IPS DF 19.7 (cell line): Measurements from ENCODE around the gene BRD4.

Experiments used
- DNase-seq: peaks from one replicate; pipeline ENCODE4 v3.0.0-alpha.2; 2013; ENCODE audit warnings: low read depth, low spot score

BRD4 gene

DNA sequence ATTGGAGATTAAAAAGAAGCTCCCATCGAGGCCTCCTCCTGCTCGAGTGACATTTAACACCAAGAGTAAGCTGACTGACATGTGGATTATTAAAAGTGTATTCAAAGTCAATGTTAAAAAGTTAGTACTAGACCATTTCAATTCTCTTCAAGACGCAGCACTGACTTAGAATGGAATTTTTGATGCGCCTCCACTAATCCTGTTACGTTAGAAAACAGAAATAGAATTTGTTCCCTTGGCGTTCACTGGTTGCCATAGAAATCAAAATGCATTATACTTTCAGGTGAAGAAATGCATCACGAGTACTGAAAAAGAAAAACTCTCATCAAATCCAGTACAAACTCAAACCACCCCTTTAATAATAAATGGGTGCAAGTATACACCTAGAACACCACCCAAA, 42.2 kb downstream of the BRD4 start:
- DNase-seq, result no peak

DNA sequence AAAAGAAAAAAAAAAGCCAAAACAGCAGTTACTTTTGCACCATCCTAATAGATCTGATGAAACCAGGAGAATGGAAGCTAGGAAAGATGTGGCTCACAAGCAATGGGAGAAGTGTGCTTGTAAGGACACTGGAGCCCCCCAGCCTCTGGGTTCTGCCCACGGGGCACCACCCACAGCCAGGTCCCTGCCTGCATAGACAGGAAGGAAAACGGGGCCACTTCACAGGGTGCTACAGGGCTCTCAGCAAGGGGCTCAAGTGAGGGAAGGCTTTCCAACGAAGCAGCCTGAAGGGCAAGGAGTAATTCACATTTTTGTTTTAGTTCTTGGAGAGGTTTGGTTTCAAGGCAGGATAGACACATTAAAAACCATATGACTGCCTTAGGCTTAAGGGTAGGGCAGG, 42.7 kb downstream of the BRD4 start:
- DNase-seq, result no peak

DNA sequence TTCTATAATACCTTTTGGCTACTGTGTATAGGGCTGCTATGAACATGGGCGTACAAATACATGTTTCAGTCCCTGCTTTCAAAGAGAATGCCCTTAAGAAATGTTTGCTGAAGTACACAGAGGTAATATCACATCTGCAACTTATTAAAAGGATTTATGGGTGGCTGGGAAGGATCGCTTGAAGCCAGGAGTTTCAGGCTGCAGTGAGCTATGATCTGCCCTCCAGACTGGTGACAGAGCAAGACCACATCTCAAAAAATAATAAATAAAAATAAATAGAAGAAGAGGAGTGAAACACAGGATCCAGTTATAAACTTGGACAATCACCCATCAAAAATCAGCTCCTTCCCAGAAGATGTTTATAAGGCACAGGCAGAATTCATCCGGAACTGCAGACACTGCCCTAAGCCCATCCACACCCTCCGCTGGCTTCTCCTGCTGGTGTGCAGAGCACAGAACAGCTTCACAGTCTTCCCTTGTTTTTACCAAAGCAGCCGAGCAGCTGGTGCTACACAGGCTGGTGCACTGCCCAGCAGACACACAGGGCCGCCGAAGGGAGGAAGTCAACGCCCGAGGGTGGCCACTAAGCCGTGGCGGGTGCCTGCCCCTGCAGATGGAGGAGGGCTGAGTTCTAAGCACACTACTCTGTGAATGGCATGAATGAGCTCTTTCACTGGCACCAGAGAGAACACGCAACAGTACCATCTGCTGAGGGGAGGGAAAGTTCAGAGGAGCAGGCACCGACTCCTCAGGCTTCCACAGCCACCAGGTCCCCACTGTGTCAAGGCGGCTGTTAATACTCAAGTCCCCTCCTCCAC, 44.0 kb downstream of the BRD4 start:
- no peak for DNase-seq

DNA sequence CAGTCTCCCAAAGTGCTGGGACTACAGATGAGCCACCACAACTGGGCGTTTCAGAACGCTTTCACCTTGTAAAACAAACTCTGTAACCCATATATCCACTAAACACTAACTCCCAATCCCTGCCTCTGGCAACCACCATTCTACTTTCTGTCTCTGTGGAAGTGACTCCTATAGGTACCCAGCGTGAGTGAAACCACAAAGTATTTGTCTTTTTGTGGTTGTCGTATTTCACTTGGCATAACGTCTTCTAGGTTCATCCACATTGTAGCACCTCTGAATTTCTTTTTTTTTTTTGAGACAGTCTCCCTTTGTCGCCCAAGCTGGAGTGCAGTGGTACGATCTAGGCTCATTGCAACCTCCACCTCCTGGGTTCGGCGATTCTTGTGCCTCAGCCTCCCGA, 44.8 kb downstream of the BRD4 start:
- no peak for DNase-seq

DNA sequence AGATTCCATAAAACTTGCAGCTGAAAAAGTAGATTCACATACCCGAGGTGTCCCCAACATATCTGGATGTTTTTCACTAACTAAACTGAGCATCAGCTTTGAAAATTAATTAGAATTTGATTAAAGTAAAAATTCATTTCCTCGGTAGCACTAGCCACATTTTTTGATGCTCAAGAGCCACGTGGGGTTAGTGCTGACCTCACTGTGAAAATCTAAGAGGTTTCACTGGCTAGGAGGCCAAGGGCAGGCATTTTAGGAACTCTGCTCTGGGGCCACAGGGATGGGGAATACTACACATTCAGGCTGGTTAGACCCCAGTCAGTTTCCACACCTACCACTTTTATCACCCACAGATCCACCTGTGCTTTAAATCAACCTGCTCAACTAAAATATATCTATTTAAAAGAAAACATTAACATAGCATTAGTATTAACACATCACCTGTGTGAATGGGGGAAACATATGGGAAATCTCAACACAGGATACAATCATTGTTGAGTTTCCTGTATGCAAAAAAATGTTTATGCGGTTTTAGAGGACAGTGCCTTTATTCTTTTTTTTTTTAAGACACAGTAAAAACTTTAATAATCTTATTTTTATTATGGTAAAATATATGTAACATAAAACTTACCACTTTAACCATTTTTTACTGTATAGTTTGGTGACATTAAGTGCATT, 45.5 kb downstream of the BRD4 start:
- DNase-seq, result no peak

DNA sequence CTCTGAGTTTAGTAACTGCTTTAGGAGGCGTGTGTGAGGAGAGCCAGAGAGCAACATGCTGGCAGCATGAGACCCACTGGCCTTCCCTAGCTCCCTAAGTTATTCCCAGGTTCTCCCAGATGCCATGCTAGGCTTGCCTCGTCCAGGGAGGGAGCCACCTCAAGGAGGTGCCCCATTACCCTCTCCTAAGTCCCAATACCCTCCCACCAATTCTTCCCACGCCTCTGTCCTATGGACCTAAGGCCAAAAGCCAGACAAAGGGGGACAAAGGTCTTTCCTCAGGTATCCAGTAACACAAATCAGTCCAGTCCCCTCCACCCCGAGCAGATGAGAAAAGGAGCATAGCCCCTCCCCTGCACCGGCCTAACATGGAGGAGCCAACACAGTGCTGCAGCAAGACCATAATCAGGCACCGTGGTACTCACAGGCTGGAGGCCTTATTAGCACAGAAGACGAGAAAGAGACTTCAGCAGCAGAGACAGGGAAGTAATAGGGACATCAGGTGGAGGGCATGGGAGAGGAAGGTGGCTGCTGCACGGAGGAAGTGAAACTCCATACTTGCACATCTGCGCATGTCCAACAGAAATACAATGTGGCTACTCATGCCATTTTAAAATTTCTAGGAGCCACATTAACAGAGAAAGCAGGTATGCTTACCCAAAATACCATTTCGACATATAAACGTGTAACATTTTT, 46.3 kb downstream of the BRD4 start:
- DNase-seq, result no peak

DNA sequence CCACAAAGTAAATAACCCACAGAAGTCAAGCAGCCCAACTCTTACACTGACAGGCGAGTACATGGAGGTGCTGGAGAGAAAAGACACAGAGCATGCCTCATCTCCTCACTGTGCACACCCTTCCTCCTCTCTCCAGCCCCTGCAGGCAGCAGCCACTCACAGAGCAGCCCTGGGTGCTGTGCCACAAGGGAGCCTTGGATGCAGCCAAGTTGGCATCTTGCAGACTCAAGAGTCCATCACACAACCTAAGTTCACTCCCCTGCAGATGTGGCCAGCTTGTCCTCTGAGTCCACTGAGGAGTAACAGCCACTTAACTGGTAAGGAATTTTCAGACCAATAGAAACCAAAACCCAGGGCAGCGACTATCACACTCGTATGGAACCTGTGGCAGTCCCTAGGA, 47.4 kb downstream of the BRD4 start:
- no peak for DNase-seq

DNA sequence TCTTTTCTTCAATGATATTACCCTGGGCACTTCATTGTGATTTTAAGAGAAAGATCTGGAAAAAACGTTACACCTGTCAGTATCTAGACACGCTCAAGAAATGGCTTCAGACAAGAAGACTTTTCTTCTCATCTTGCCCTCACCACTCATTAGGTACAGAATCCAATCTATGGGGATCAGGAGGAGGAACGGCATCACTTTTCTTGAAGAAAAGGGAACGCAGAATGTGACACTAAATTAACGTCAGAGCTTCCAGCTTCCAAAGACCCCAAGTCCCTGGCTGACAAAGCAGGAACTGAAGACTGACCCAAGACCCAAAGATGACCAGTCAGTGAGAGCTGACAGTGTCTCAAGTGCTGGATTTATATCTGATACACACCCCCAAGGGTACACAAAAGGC, 48.2 kb downstream of the BRD4 start:
- DNase-seq, result no peak

DNA sequence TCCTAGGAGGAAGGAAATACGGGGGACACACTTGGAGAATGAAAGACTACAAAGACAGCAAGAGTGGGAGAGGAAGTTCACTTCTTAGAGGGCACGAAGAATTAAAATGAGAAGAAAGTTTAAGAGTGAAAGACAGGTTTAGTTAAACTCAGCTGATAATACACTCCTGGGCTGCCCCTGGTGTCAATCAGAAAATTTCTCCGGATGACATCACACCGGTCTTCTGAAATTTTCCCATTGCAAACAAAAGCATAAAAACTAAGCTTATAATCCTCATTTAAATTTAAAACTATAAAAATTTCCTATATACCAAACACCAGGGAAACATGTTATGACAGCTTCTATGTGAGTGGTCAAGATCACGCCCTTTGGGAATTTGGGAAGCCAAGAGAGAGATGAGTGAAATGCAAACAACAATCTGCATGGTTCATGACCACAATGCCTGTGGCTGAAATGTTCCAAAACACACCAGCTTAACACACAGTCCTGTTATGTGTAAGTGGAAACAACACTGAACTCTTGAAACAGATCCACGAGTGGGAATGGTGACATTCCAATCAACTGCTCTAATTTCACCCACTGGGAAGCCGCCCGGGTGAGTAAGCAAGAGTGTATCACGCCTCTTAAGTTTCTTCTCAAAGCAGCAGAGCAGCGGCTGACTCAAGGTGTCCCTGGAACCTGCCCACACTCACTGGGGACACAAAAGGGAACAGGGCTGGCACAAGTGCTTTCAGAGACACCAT, 49.0 kb downstream of the BRD4 start:
- no peak for DNase-seq

DNA sequence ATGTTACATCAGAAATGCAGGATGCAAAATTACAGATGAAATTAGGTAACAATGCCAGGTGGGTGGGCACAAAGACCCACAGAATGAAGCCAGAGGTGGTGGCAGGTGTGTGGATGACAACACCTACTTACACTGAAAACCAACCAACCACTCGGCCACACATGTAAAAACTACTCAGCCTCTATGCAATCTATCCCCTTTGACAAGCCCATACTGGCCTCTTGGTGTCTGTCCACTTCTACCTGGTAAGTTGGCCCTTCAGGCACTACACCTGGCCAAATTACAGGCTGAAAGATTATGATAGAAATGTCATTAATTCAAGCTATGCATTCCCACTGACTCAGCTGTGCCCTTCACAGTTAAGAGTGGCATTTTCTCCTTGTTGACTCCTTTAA, 50.0 kb downstream of the BRD4 start:
- no peak for DNase-seq

DNA sequence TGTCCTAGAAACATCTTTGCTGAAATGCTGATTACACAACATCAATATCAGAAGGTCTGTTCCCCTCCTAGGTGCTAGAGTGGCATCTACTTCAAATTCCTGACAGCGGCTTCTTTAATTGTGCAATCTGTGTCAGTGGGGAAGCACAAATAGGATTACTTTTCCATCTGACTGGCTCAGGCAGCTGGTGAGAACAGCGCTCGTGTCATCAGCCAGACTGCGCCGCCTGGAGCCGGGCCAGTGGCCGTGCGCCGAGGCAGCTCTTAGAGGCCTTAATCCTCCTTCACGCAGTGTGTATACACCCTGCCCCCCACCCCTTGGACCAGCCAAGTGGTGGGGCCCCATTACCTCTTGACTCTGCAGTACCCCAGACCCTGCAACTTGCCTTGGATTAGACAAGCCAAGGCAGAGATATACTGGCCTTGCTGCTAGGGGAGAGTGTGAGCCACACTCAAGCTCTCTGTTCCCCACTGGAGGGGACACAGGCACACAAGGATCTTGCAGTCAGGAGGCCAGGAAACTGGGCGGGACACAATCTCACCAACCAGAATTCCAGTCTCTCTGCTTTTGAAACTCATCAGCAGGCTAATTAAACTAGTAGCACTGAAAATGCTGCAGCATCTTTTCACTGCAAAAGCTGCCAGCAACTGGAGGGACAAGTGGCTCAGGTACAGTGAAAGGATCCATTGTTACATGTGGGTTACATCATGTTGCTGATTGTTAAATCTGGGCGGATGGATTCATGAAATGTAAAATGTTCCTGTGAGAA, 51.2 kb downstream of the BRD4 start:
- DNase-seq, result no peak

DNA sequence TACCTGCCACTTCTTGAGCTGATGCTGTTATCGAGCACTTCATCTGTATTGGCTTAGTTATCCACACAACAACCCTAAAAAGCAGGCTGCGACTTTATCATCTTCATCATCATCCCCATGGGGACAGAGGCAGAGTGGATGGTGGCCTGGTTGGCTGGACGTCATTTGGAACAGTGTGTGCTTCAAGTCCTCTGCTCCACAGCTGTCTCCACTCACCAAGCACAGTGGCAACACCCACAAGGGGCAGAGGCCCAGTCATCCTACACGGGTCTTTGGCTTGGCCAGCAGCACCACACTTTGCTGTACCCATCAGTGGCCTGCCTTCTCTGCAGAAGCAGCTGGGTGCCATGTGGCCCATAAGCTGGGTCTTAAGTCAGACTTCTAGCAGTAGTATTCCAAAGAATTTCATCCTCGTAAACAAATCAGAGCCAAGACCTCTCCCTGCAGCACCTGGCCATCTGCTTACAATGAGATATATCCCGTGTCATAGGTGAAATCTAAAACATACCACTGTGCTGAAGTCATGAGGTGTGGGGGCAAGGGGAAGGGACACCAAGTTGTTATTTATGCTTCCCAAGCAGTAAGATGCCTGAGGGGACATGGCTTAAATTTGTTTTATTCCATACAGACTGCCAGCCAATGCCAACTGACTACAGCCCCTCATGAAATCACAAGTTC, 52.2 kb downstream of the BRD4 start:
- DNase-seq, result no peak

DNA sequence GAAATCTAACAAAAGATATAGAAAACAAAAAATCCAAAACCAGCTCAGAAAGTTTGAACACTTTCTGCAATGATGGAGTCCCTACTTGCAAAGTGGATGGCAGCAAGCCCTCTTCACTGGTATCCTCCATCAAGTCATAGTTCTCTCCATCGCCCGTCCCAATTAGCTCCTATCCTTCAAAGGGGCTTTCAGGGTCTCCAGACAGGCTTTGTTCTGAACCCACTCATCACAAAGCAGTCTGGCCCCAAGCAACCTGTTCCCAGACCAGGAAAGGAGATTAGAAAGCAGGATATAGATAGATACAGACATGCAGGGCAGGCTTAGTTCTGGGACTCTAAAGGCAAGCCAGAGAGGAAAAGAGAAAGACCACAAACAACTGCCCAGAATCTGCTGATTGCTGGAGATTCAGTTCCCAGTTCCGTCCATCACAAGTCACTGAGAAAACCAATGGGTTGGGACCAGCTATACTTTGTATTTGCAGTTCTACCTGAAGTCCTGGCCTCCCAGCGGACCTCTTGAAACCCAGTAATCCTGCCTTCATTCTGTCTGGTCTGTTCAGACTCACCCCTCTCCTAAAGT, 52.9 kb downstream of the BRD4 start:
- no peak for DNase-seq

DNA sequence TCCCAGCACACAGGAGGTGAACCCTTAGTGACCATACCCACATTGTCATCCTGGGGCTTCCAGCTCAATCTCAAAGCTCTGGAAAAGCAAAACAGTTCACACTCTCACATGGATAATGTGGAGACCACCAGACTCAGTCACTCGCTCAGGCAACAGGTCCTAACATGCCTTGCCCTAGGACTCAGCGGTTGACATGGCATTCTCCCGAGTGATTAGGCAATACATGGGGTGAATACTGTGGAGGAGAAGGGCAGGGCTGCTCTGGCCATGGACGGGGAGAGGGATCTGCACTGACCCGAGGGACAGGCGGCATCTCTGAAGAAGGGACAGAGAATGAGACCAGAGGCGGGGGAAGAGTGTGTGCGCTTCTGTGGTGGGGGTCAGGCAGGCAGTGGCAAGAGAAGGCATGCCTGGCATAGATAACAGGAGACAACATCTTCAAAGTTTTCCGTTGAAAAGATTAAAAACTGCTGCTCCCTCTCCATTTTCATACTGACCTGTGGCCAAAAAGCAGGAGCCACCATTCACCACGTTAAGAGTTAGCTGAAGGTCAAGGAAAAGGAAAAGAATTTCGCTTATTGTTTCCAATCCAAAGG, 55.6 kb downstream of the BRD4 start:
- no peak for DNase-seq

DNA sequence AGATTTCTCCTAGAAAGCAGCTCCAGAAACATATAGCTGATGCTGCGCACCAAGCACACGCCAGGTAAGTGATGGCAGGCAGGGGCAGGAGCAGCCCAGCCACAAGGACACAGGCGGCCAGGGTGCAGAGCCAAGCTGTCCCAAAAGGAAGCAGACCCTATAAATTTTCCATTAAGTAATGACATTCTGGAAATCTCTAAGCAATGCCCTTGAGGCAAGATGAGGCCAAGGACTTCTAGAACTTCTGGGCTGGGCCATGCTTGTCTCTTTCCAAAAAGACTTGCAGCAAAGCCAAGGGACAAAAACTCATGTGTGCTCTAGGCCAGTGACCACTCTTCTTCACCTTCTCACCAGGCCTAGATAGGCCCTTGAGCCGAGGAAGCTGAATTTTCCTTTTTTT, 57.9 kb downstream of the BRD4 start:
- DNase-seq, result no peak

DNA sequence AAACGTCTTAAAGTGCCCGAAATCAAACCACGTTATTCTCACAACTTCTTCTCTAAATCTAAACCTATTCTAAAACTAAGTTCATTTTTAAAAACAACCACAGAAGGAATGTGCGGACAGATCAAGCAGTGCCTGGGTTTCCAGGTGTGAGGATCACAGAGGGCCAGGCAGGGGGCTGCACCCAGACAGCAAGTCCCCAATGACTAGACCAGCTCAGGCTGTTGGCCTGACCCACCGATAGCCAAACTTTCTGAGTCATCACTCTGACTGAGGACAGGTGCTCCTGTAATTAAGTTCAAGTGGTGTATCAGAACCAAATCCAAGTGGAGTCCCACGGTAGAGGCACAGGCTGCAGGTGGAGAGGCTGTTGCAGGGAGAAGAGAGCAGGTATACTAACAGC, 62.5 kb downstream of the BRD4 start:
- DNase-seq, result no peak

DNA sequence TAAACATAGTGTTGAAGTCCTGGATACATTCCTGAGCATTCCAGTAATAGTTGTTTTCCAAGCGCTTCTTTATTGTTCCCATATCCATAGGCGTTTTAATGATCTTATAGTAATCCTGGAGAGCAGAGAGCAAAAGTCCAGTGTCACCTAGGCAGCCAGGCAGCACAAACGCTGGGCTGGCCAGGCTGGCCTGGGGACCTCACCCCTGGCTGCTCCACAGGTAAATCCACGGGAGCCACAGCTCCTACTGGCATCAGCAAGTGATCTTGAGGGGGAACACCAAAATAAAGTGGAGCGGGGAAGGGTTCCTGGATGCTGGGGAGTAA, 63.4 kb downstream of the BRD4 start:
- no peak for DNase-seq

DNA sequence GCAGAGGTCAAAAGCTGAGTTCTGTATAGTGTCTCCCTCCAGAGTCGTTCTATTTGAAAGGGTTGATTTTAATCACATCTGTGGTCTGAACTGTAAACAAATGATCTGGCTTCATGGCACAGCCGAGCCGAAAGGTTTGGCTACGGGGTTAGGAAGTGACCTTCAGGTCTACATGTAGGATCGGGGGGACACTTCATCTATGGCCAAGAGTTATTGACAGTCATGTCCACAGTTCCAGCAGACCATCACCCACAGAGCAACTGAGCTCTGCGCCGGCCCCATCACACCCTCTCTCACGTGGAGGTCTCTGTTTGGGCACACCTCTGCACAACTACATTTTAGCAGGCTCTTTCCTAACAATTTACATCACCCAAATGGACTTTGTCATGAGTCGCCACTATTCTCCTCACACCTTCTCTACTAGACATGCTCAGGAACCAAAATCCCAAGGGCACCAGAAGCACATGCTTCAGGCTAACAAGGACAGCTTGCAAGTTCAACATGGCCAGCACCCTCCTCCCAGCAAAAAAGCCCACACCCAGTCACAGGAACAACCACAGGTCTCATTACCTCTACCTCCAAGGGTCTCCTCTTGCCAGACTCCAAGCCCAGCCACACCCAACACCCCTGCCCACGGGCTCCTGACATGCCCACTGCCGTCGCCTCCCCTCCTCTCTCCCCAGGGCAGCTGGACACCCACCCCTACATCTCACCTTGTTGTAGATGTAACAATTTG, 64.0 kb downstream of the BRD4 start:
- no peak for DNase-seq

DNA sequence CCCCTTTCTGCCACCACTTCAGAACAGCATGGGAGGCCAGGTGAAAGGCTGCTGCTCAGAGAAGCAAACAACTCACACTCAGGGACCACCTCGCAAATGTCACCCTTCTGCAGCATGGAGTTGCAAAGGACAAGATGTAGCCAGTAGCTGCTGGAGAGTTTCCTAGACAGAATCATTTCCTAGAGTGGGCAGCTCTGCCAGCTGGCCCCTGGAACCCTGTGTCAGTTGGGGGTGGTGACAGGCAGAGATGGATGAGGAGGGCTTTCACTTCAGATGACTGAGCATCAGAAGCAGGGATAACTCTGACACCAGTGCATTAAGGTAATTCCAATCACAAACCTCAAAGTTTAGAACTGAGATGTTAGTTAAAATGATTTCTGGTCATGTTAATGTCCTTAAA, 65.7 kb downstream of the BRD4 start:
- no peak for DNase-seq

DNA sequence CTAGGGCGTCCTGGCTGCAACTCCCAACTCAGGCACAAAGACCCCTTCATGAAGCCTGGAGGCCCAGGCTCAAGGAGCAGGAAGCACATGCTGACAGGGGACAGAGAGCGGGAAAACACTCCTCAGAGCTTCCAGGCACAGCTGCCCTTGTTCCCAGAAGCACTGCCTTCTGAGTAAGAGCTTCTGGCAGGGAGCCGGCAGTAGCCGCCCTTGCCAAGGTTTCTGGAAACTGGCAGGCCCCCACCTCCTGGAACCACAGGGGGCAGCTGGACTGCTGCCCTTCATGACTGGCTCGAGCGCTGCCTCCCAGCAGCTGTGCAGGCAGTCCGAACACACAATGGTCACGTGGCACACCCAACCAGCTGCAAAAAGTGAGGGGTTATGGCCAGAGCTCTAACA, 66.5 kb downstream of the BRD4 start:
- no peak for DNase-seq
